Uterus (tissue), 2 donors: Measurements from ENCODE around the gene WWOX.

Source experiments
- CTCF ChIP-seq, 4 experiments: fragments of 200-600 bp in 2 of 4; fragments of 450-650 bp in 2 of 4; sonication (generic) in 2 of 4; IDR thresholded peaks; one replicate each; pipeline ENCODE4 v1.5.1; 2016 to 2019; ENCODE audit warnings: antibody characterized with exemption in 4 of 4, mild to moderate bottlenecking in 2 of 4, moderate library complexity in 1 of 4
- POLR2A ChIP-seq, 2 donors: fragments of 450-650 bp; IDR thresholded peaks; one replicate each; pipeline ENCODE4 v1.6.1; 2016; ENCODE audit warnings: antibody characterized with exemption in 2 of 2, mild to moderate bottlenecking in 1 of 2, moderate library complexity in 1 of 2

GRCh38 chr16:78961464-78961863, 862.0 kb downstream of the WWOX start:
- TF ChIP-seq CTCF (IDR thresholded peaks at IDR 0.05) (no peak), POLR2A (IDR thresholded peaks at IDR 0.05) (no peak)
